ENCODE data around the gene CDC42BPA. TPM values are rescaled to one million over a fixed set of nuclear protein-coding genes. Genes with fewer than 3 reads are reported as not detected.

Gene CDC42BPA
- polyA plus RNA-seq, 3 donors = 0.20 to 0.45 (median 0.39) TPM

DNA sequence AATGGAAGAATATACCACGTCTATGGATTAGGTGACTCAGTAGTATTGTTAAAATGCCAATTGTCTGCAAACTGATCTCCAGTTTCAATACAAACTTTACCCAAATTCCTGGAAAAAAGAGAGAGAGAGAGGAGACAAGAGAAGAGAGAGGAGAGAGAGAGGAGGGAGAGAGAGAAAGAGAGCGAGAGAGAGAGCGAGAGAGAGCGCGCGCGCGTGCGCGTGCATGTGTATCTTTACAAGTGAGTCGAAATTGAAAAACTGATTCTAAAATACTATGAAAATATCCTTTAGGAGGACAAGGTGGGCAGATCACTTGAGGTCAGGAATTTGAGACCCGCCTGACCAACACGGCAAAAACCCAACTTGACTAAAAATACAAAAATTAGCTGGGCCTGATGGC is 65.2 kb downstream of the CDC42BPA start:
- Mint-ChIP-seq H3K4me3 (no peak overlapping the region), H3K27ac (peak overlapping the region in 1 of 7 donors; percentile 38), H3K36me3 (peaks cover 0 to 4% of the 10 kb centered on the region in 2 donors), H3K4me1 (no peaks in the 10 kb centered on the region), H3K27me3 (ENCODE audit: low read depth in 3 of 3) (peaks cover 0 to 4% (median 2%) of the 10 kb centered on the region in 3 donors), H3K9me3 (peaks cover 0 to 2% (median 0%) of the 10 kb centered on the region in 7 donors)
- Histone ChIP-seq H3K4me2 (replicated peaks; ENCODE audit: extremely low read depth, low read length, poor library complexity, severe bottlenecking) (no peak overlapping the region), H3K27me3 (ENCODE audit: control insufficient read depth in 2 of 2, insufficient read depth in 2 of 2, low read length in 2 of 2) (no peaks in the 10 kb centered on the region), H4K20me1 (ENCODE audit: insufficient read depth, low read length) (no peaks in the 10 kb centered on the region), H3K9ac (ENCODE audit: insufficient read depth, low read length, poor library complexity, severe bottlenecking) (no peak overlapping the region), H3K9me3 (replicated peaks in 1 of 2; ENCODE audit: control insufficient read depth in 1 of 2, insufficient read depth in 1 of 2, low read length in 2 of 2) (no peaks in the 10 kb centered on the region), H2AFZ (ENCODE audit: insufficient read depth, low read depth, low read length, poor library complexity, severe bottlenecking) (no peak overlapping the region), H3K27ac (ENCODE audit: low read depth in 1 of 2, low read length in 2 of 2) (no peak overlapping the region), H3K79me2 (ENCODE audit: insufficient read depth, low read length) (no peaks in the 10 kb centered on the region), H3K4me3 (replicated peaks in 1 of 3; ENCODE audit: low read depth in 2 of 3, low read length in 3 of 3) (no peak overlapping the region), H3K4me1 (ENCODE audit: control insufficient read depth in 1 of 2, insufficient read depth in 2 of 2, low read length in 2 of 2) (no peaks in the 10 kb centered on the region), H3K36me3 (replicated peaks in 1 of 2; ENCODE audit: control insufficient read depth in 1 of 2, insufficient read depth in 2 of 2, low read length in 2 of 2) (no peaks in the 10 kb centered on the region)
- WGBS (ENCODE audit: insufficient coverage) = no CpG with 5 or more reads among the region's 13 CpGs
- no peak for DNase-seq
- intact Hi-C loops (cut with micrococcal nuclease) = no loop called here
- TF ChIP-seq, protein P1, sequence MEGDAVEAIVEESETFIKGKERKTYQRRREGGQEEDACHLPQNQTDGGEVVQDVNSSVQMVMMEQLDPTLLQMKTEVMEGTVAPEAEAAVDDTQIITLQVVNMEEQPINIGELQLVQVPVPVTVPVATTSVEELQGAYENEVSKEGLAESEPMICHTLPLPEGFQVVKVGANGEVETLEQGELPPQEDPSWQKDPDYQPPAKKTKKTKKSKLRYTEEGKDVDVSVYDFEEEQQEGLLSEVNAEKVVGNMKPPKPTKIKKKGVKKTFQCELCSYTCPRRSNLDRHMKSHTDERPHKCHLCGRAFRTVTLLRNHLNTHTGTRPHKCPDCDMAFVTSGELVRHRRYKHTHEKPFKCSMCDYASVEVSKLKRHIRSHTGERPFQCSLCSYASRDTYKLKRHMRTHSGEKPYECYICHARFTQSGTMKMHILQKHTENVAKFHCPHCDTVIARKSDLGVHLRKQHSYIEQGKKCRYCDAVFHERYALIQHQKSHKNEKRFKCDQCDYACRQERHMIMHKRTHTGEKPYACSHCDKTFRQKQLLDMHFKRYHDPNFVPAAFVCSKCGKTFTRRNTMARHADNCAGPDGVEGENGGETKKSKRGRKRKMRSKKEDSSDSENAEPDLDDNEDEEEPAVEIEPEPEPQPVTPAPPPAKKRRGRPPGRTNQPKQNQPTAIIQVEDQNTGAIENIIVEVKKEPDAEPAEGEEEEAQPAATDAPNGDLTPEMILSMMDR (IDR thresholded peaks at IDR 0.05) = no peak

DNA sequence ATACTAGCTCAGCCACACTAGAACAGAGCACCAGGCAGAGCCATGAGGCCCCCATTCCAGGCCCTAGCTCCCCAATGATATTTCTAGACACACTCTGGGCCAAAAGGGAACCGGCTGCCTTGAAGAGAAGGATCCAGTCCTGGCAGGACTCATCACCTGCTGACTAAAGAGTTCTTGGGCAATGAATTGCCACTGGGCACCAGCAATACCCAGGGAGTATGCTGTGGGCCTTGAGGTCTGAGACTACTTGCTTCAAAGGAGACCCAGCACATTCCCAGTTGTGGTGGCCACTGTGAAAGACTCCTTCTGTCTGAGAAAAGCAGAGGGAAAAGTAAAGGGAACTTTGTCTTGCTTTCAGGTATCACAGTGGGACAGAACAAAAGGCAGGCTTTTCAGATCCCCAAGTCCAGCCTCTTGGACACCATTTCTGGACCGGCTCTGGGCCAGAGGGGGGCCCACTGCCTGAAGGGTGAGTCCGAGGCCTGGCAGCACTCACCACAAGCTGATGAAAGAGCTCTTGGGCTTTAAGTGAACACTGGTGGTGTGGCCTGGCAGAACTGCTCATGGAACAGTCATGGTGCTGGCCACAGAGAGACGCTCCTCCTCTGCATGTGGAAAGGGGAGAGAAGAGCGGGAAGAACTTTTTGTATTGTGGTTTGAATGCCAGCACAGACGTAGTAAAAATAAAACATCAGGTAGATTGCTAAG is 72.5 kb downstream of the CDC42BPA start:
- no peak for DNase-seq
- H3K4me1 Mint-ChIP-seq = no peaks in the 10 kb centered on the region
- Histone ChIP-seq H4K20me1 (ENCODE audit: insufficient read depth, low read length) (no peaks in the 10 kb centered on the region), H2AFZ (ENCODE audit: insufficient read depth, low read depth, low read length, poor library complexity, severe bottlenecking) (no peak overlapping the region), H3K27ac (ENCODE audit: low read depth in 1 of 2, low read length in 2 of 2) (no peak overlapping the region), H3K4me2 (replicated peaks; ENCODE audit: extremely low read depth, low read length, poor library complexity, severe bottlenecking) (no peak overlapping the region), H3K4me1 (ENCODE audit: control insufficient read depth in 1 of 2, insufficient read depth in 2 of 2, low read length in 2 of 2) (no peaks in the 10 kb centered on the region), H3K9me3 (replicated peaks in 1 of 2; ENCODE audit: control insufficient read depth in 1 of 2, insufficient read depth in 1 of 2, low read length in 2 of 2) (peaks cover 0 to 8% of the 10 kb centered on the region in 2 donors), H3K27me3 (ENCODE audit: control insufficient read depth in 2 of 2, insufficient read depth in 2 of 2, low read length in 2 of 2) (no peaks in the 10 kb centered on the region), H3K9ac (ENCODE audit: insufficient read depth, low read length, poor library complexity, severe bottlenecking) (no peak overlapping the region), H3K4me3 (replicated peaks in 1 of 3; ENCODE audit: low read depth in 2 of 3, low read length in 3 of 3) (no peak overlapping the region), H3K36me3 (replicated peaks in 1 of 2; ENCODE audit: control insufficient read depth in 1 of 2, insufficient read depth in 2 of 2, low read length in 2 of 2) (no peaks in the 10 kb centered on the region), H3K79me2 (ENCODE audit: insufficient read depth, low read length) (no peaks in the 10 kb centered on the region)
- intact Hi-C loops (cut with micrococcal nuclease) = no loop called here
- peak overlapping the region in 1 of 7 donors; percentile 35 for H3K27ac Mint-ChIP-seq
- TF ChIP-seq, protein P1 (IDR thresholded peaks at IDR 0.05) = no peak
- no peaks in the 10 kb centered on the region for H3K36me3 Mint-ChIP-seq
- peaks cover 0 to 1% (median under 1%) of the 10 kb centered on the region in 3 donors for H3K27me3 Mint-ChIP-seq (ENCODE audit: low read depth in 3 of 3)
- WGBS (ENCODE audit: insufficient coverage) = 90% methylated on average over 4 of the region's 6 CpGs
- peaks cover 2 to 13% (median 4%) of the 10 kb centered on the region in 7 donors for H3K9me3 Mint-ChIP-seq
- H3K4me3 Mint-ChIP-seq = no peak overlapping the region
